Activated T-helper 17 cell treated with anti-CD3 and anti-CD28 coated beads, Interleukin-2, amount 50 U/mL, for 72 hours (primary cell): Measurements from ENCODE around the gene LYSET. TPM values are rescaled to one million over a fixed set of nuclear protein-coding genes. Genes with fewer than 3 reads are reported as not detected.
"Not testable (repeated sequence)": the region's sequence is repeated elsewhere in the genome, so short reads cannot be mapped to it uniquely, and the experiment has no call there.

Experiments used
- ATAC-seq: fragments of 150-1000 bp; cut with Tn5 transposase; replicated peaks from 2 replicates; pipeline ENCODE4 v1.10.0; 2021; ENCODE audit warnings: mild to moderate bottlenecking, moderate library complexity
- H3K27ac Mint-ChIP-seq: one replicate; pipeline ENCODE4 v1.8.0; 2022; ENCODE audit warnings: mixed read lengths
- H3K27me3 Mint-ChIP-seq: one replicate; pipeline ENCODE4 v1.8.0; 2022; ENCODE audit warnings: mixed read lengths
- H3K36me3 Mint-ChIP-seq: one replicate; pipeline ENCODE4 v1.8.0; 2022; ENCODE audit warnings: low read depth, mild to moderate bottlenecking, mixed read lengths
- H3K4me1 Mint-ChIP-seq: one replicate; pipeline ENCODE4 v1.8.0; 2022; ENCODE audit warnings: mixed read lengths
- H3K4me3 Mint-ChIP-seq: one replicate; pipeline ENCODE4 v1.8.0; 2022; ENCODE audit warnings: mild to moderate bottlenecking, mixed read lengths
- H3K9me3 Mint-ChIP-seq: one replicate; pipeline ENCODE4 v1.8.0; 2022; ENCODE audit warnings: mixed read lengths
- total RNA-seq, 2 donors: library from RNA; stranded (reverse); gene quantifications; one replicate each; pipeline ENCODE4 v1.2.3, GENCODE V29; 2022

Gene LYSET
- 10 to 100 TPM; 10.2 to 17.2 TPM for total RNA-seq

- H3K27me3 Mint-ChIP-seq = no peaks in the 10 kb centered on the region
- peak; percentile 91 for ATAC-seq
- H3K27ac Mint-ChIP-seq = peak within 1 kb of the TSS; percentile 90
- peak within 1 kb of the TSS; percentile 91 for H3K4me3 Mint-ChIP-seq
- H3K9me3 Mint-ChIP-seq = no peaks in the 10 kb centered on the region
- peaks cover 34% of the 10 kb centered on the region for H3K4me1 Mint-ChIP-seq
- peaks cover 52% of the 10 kb centered on the region for H3K36me3 Mint-ChIP-seq
These were observed at the start of gene LYSET, which contains the start of gene MOAP1 for GRCh38 chr14:93184391-93185348. Gene LYSET, plus strand, starts transcription at chr14:93185317. Its CDS starts 89 bp downstream, at chr14:93185406. Gene MOAP1, minus strand, starts transcription at chr14:93184897. Its CDS starts 655 bp downstream, at chr14:93184242.

GRCh38 chr14:93135399-93135798 is 49.7 kb upstream of the LYSET start:
- Mint-ChIP-seq H3K9me3 (no peaks in the 10 kb centered on the region), H3K4me3 (no peak overlapping the region), H3K27ac (no peak overlapping the region), H3K36me3 (no peaks in the 10 kb centered on the region), H3K4me1 (peaks cover 6% of the 10 kb centered on the region), H3K27me3 (no peaks in the 10 kb centered on the region)
- no peak for ATAC-seq

GRCh38 chr14:93136009-93136408 is 49.1 kb upstream of the LYSET start:
- Mint-ChIP-seq H3K27ac (no peak overlapping the region), H3K4me1 (peaks cover 6% of the 10 kb centered on the region), H3K9me3 (no peaks in the 10 kb centered on the region), H3K36me3 (no peaks in the 10 kb centered on the region), H3K4me3 (no peak overlapping the region), H3K27me3 (no peaks in the 10 kb centered on the region)
- ATAC-seq = no peak

GRCh38 chr14:93136508-93136907 is 48.6 kb upstream of the LYSET start:
- not testable (repeated sequence) for H3K27ac Mint-ChIP-seq, H3K4me1 Mint-ChIP-seq, H3K36me3 Mint-ChIP-seq, H3K9me3 Mint-ChIP-seq, ATAC-seq, H3K27me3 Mint-ChIP-seq, H3K4me3 Mint-ChIP-seq

- Mint-ChIP-seq H3K27ac (no peak overlapping the region), H3K27me3 (no peaks in the 10 kb centered on the region), H3K4me1 (peaks cover 6% of the 10 kb centered on the region), H3K4me3 (no peak overlapping the region), H3K36me3 (no peaks in the 10 kb centered on the region), H3K9me3 (no peaks in the 10 kb centered on the region)
- ATAC-seq = no peak
These were observed 47.3 kb upstream of the LYSET start for GRCh38 chr14:93137864-93138263.

GRCh38 chr14:93142854-93143652 is 42.1 kb upstream of the LYSET start:
- peaks cover 6% of the 10 kb centered on the region for H3K4me1 Mint-ChIP-seq
- ATAC-seq = no peak
- no peaks in the 10 kb centered on the region for H3K36me3 Mint-ChIP-seq
- H3K27ac Mint-ChIP-seq = no peak overlapping the region
- H3K27me3 Mint-ChIP-seq = no peaks in the 10 kb centered on the region
- H3K9me3 Mint-ChIP-seq = no peaks in the 10 kb centered on the region
- H3K4me3 Mint-ChIP-seq = no peak overlapping the region

- no peaks in the 10 kb centered on the region for H3K9me3 Mint-ChIP-seq
- peak overlapping the region; percentile 85 for H3K27ac Mint-ChIP-seq
- ATAC-seq = peak; percentile 94
- H3K36me3 Mint-ChIP-seq = no peaks in the 10 kb centered on the region
- H3K27me3 Mint-ChIP-seq = no peaks in the 10 kb centered on the region
- H3K4me1 Mint-ChIP-seq = no peaks in the 10 kb centered on the region
- H3K4me3 Mint-ChIP-seq = peak overlapping the region; percentile 25
These were observed 39.0 kb upstream of the LYSET start for GRCh38 chr14:93146119-93146518.

GRCh38 chr14:93148979-93149378 is 36.1 kb upstream of the LYSET start:
- Mint-ChIP-seq H3K9me3 (no peaks in the 10 kb centered on the region), H3K36me3 (no peaks in the 10 kb centered on the region), H3K27me3 (no peaks in the 10 kb centered on the region), H3K27ac (no peak overlapping the region), H3K4me3 (no peak overlapping the region), H3K4me1 (no peaks in the 10 kb centered on the region)
- no peak for ATAC-seq

- Mint-ChIP-seq H3K27me3 (no peaks in the 10 kb centered on the region), H3K27ac (peak overlapping the region; percentile 24), H3K4me3 (no peak overlapping the region), H3K9me3 (no peaks in the 10 kb centered on the region), H3K4me1 (no peaks in the 10 kb centered on the region), H3K36me3 (no peaks in the 10 kb centered on the region)
- ATAC-seq = no peak
These were observed 34.6 kb upstream of the LYSET start for GRCh38 chr14:93150227-93151208.

- H3K4me3 Mint-ChIP-seq = no peak overlapping the region
- no peak overlapping the region for H3K27ac Mint-ChIP-seq
- H3K9me3 Mint-ChIP-seq = no peaks in the 10 kb centered on the region
These were observed 32.0 kb upstream of the LYSET start for GRCh38 chr14:93153121-93153520.

GRCh38 chr14:93155667-93156066 is 29.4 kb upstream of the LYSET start:
- Mint-ChIP-seq H3K27ac (no peak overlapping the region), H3K9me3 (no peaks in the 10 kb centered on the region), H3K36me3 (no peaks in the 10 kb centered on the region), H3K4me1 (no peaks in the 10 kb centered on the region), H3K4me3 (no peak overlapping the region), H3K27me3 (no peaks in the 10 kb centered on the region)
- ATAC-seq = no peak

More at GRCh38 chr14:93153121-93153520, 32.0 kb upstream of the LYSET start:
- ATAC-seq = no peak
- Mint-ChIP-seq H3K4me1 (no peaks in the 10 kb centered on the region), H3K27me3 (no peaks in the 10 kb centered on the region), H3K36me3 (no peaks in the 10 kb centered on the region)

- H3K4me3 Mint-ChIP-seq = no peak overlapping the region
- H3K36me3 Mint-ChIP-seq = no peaks in the 10 kb centered on the region
- H3K4me1 Mint-ChIP-seq = no peaks in the 10 kb centered on the region
- H3K9me3 Mint-ChIP-seq = no peaks in the 10 kb centered on the region
- ATAC-seq = peak; percentile 9
- H3K27me3 Mint-ChIP-seq = no peaks in the 10 kb centered on the region
- no peak overlapping the region for H3K27ac Mint-ChIP-seq
These were observed 28.3 kb upstream of the LYSET start for GRCh38 chr14:93156693-93157369.

- H3K4me3 Mint-ChIP-seq, H3K9me3 Mint-ChIP-seq, H3K36me3 Mint-ChIP-seq, H3K27ac Mint-ChIP-seq, H3K4me1 Mint-ChIP-seq, H3K27me3 Mint-ChIP-seq, ATAC-seq: not testable (repeated sequence)
These were observed 26.8 kb upstream of the LYSET start for GRCh38 chr14:93158349-93158748.
